WTC11 (cell line): ENCODE measurements around the gene FLT3. TPM values are rescaled to one million over a fixed set of nuclear protein-coding genes. Genes with fewer than 3 reads are reported as not detected.

ENCODE experiments used
- ATAC-seq: fragments of 200-7000 bp; cut with Tn5 transposase; 2 replicates; pipeline ENCODE4 v1.10.0; 2021; ENCODE audit warnings: mild to moderate bottlenecking, moderate library complexity
- CTCF ChIA-PET: fragments of 300-600 bp; sonication (Branson Sonifier 250); formaldehyde crosslinking; loops from one replicate; lab custom pipeline; 2021; ENCODE audit warnings: antibody characterized with exemption; lab: Charles Lee
- POLR2A ChIA-PET: fragments of 350-600 bp; sonication (Branson Sonifier 250); formaldehyde crosslinking; loops from one replicate; lab custom pipeline; 2021; ENCODE audit warnings: antibody characterized with exemption; lab: Charles Lee
- DNase-seq: peaks from one replicate; pipeline ENCODE4 v3.0.0; 2021; ENCODE audit warnings: low spot score
- H3K27ac Mint-ChIP-seq: 2 replicates; pipeline ENCODE4 v1.8.0; 2021; ENCODE audit warnings: mixed read lengths
- H3K27me3 Mint-ChIP-seq: 2 replicates; pipeline ENCODE4 v1.8.0; 2021; ENCODE audit warnings: low read depth, mild to moderate bottlenecking, moderate library complexity, mixed read lengths
- H3K36me3 Mint-ChIP-seq: 2 replicates; pipeline ENCODE4 v1.8.0; 2021; ENCODE audit warnings: mixed read lengths
- H3K4me1 Mint-ChIP-seq: 2 replicates; pipeline ENCODE4 v1.8.0; 2022; ENCODE audit warnings: mixed read lengths
- H3K4me3 Mint-ChIP-seq: 2 replicates; pipeline ENCODE4 v1.8.0; 2021; ENCODE audit warnings: mild to moderate bottlenecking, moderate library complexity, mixed read lengths
- H3K9me3 Mint-ChIP-seq: 2 replicates; pipeline ENCODE4 v1.8.0; 2021; ENCODE audit warnings: mixed read lengths
- CBFB ChIP-seq: sonication (generic); formaldehyde crosslinking; IDR thresholded peaks from 2 replicates; pipeline ENCODE4 v1.8.1; 2022; ENCODE audit warnings: mild to moderate bottlenecking, low read depth, missing genetic modification reagents
- CREM ChIP-seq: sonication (generic); formaldehyde crosslinking; IDR thresholded peaks from 2 replicates; pipeline ENCODE4 v1.8.1; 2022; ENCODE audit warnings: mild to moderate bottlenecking, missing genetic modification reagents, moderate library complexity
- CTCF ChIP-seq: fragments of 200-600 bp; IDR thresholded peaks from 2 replicates; pipeline ENCODE4 v1.8.0; 2022; ENCODE audit warnings: antibody characterized with exemption
- FOXP4 ChIP-seq: sonication (generic); formaldehyde crosslinking; IDR thresholded peaks from 2 replicates; pipeline ENCODE4 v1.8.0; 2022; ENCODE audit warnings: mild to moderate bottlenecking, missing genetic modification reagents
- SOX15 ChIP-seq: fragments of 250-450 bp; sonication (Bioruptor Pico); IDR thresholded peaks from 2 replicates; pipeline ENCODE4 v1.9.0; 2021; ENCODE audit warnings: mild to moderate bottlenecking
- STAT6 ChIP-seq: sonication (generic); formaldehyde crosslinking; conservative IDR thresholded peaks from 2 replicates; pipeline ENCODE4 v1.8.1; 2023; ENCODE audit warnings: mild to moderate bottlenecking, low read depth, missing genetic modification reagents, moderate library complexity
- ZNF317 ChIP-seq: sonication (generic); formaldehyde crosslinking; IDR thresholded peaks from 2 replicates; pipeline ENCODE4 v1.8.1; 2023; ENCODE audit warnings: low read depth, mild to moderate bottlenecking, moderate library complexity, missing genetic modification reagents, borderline replicate concordance
- ZNF416 ChIP-seq: fragments of 250-450 bp; sonication (Bioruptor Pico); IDR thresholded peaks from 2 replicates; pipeline ENCODE4 v1.9.0; 2021; ENCODE audit warnings: mild to moderate bottlenecking, inconsistent platforms
- total RNA-seq: library from RNA; stranded (reverse); gene quantifications from 3 replicates; pipeline ENCODE4 v1.2.3, GENCODE V29; 2021
- TF ChIP-seq, protein P1 (sequence below): sonication (generic); formaldehyde crosslinking; IDR thresholded peaks from 2 replicates; pipeline ENCODE4 v1.8.1; 2023; ENCODE audit warnings: mild to moderate bottlenecking, moderate library complexity, missing genetic modification reagents
- TF ChIP-seq, protein P2 (sequence below): sonication (generic); formaldehyde crosslinking; IDR thresholded peaks from 2 replicates; pipeline ENCODE4 v1.8.0; 2022; ENCODE audit warnings: mild to moderate bottlenecking, missing genetic modification reagents

FLT3 gene
- total RNA-seq, 1 experiment from 2014 or later: 0.15 TPM

DNA sequence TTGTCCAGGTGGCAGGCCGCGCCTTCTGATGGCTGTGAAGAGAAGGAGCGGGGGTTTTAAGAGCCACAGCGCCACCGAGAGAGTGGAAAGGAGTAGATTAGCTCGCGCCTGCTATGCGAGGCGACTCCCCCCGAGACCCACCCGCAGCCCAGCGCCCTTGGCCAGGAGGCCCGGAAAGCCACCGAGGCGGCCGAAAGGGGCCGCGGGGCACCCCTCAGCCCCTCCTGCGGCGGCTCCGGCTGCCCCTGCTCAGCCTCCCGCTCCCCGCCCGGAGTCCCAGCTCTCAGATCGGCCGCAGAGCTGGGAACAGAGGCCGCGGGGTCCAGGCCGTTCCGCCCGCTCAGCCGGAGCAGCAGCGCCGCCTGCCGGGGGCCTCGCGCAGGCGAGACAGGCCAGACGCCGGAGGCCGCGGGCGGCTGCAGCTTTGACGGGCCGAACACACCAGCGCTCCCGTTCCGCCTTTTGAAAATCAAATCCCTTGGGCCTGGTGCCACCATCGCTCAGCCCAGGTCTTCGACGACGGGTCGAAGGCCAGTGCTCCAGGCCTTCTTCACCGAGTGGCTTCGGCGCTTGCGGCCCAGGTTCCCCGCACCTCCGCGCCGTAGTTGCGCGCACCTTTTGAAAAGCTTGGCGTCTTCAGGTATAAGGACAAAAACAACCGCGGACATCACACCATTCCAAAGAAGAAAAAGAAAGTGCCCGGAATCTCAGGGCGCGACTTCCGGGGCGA is 146.5 kb downstream of the FLT3 start:
- Mint-ChIP-seq H3K4me1 (peaks cover 6% of the 10 kb centered on the region), H3K36me3 (no peaks in the 10 kb centered on the region), H3K27ac (no peak overlapping the region), H3K27me3 (peaks cover 99% of the 10 kb centered on the region), H3K4me3 (peak overlapping the region; percentile 74), H3K9me3 (peaks cover 8% of the 10 kb centered on the region)
- CTCF ChIA-PET: interaction anchor here (0.5 to 4.1 kb wide), 59 partner anchors 9 to 591 kb away, joined by 3 to 211 read pairs (median 5); partner anchors contain the start of genes CDX2, LNX2, PDX1 and URAD
- TF ChIP-seq STAT6 (CRISPR knock-in tag) (no peak), CREM (CRISPR knock-in tag) (peak; percentile 21; the same call in 1 of the 2 replicates), SOX15 (CRISPR knock-in tag) (no peak), ZNF317 (CRISPR knock-in tag) (0 out of 2 replicates have a peak, but pooled peaks have one; percentile 29), CBFB (CRISPR knock-in tag) (no peak), CTCF (peak; percentile 90), FOXP4 (CRISPR knock-in tag) (peak; percentile 44; the same call in 1 of the 2 replicates), ZNF416 (0 out of 2 replicates have a peak, but pooled peaks have one; percentile 27)
- TF ChIP-seq, protein P1, sequence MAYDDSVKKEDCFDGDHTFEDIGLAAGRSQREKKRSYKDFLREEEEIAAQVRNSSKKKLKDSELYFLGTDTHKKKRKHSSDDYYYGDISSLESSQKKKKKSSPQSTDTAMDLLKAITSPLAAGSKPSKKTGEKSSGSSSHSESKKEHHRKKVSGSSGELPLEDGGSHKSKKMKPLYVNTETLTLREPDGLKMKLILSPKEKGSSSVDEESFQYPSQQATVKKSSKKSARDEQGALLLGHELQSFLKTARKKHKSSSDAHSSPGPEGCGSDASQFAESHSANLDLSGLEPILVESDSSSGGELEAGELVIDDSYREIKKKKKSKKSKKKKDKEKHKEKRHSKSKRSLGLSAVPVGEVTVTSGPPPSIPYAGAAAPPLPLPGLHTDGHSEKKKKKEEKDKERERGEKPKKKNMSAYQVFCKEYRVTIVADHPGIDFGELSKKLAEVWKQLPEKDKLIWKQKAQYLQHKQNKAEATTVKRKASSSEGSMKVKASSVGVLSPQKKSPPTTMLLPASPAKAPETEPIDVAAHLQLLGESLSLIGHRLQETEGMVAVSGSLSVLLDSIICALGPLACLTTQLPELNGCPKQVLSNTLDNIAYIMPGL: peak; percentile 98
- TF ChIP-seq, protein P2, sequence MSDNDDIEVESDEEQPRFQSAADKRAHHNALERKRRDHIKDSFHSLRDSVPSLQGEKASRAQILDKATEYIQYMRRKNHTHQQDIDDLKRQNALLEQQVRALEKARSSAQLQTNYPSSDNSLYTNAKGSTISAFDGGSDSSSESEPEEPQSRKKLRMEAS (CRISPR knock-in tag): peak; percentile 75
- DNase-seq: peak; percentile 91
- ATAC-seq: peak; percentile 95
- POLR2A ChIA-PET: interaction anchor here (0.6 to 1.1 kb wide), 2 partner anchors 25 to 339 kb away, joined by 5 to 6 read pairs; no protein-coding TSS in a partner anchor

Other genes starting within 250 kb of the FLT3 start
- not detected in 3 replicates for gene PDX1, start 180.6 kb downstream of the FLT3 start, total RNA-seq
- gene CDX2, start 131.3 kb downstream of the FLT3 start, total RNA-seq: 0.09 to 0.44 TPM (median 0.11 TPM) in 3 replicates
- not detected in 3 replicates for gene URAD, start 111.9 kb downstream of the FLT3 start, total RNA-seq
- gene PAN3, start 38.0 kb upstream of the FLT3 start, total RNA-seq: 33.1 to 37.8 TPM (median 34.2 TPM) in 3 replicates